HG03520 (cell line): ENCODE measurements around the gene PLD2.
"Not testable (repeated sequence)": the region's sequence is repeated elsewhere in the genome, so short reads cannot be mapped to it uniquely, and the experiment has no call there.

Source experiments
- ATAC-seq: cut with Tn5 transposase; IDR thresholded peaks from one replicate; pipeline ENCODE4 v1.9.1; 2021; ENCODE audit warnings: mild to moderate bottlenecking, moderate library complexity; ENCODE audit not compliant: unreplicated experiment

The PLD2 gene

DNA sequence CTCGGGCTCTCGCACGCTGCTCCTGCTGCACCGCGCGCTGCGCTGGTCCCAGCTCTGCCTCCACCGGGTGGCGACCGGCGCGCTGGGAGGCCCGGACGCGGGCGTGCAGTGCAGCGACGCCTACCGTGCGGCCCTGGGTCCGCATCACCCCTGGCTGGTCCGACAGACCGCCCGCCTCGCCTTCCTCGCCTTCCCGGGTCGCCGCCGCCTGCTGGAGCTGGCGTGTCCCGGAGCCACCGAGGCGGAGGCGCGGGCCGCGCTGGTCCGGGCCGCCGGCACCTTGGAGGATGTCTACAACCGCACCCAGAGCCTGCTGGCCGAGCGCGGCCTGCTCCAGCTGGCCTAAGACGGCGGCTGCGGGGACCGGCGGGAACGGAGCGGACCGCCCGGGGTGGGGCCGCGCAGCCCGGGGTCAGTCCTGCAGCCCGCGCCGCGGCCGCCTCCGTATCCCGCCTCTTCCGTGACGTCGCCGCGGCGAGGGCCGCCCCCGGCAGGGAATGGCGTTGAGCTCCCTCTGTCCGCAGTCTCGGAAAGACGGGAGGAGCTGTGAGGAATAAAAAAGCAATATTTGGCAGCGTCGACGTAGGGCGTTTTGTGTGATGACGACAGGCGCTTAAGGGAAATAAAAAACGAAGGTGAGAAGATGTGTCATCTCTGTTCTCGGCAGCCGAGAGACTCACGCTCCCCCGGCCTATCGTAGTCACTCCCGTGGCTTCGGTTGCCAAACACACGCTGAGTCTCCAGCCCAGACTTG is 16.8 kb upstream of the PLD2 start:
- peak; percentile 85 for ATAC-seq

DNA sequence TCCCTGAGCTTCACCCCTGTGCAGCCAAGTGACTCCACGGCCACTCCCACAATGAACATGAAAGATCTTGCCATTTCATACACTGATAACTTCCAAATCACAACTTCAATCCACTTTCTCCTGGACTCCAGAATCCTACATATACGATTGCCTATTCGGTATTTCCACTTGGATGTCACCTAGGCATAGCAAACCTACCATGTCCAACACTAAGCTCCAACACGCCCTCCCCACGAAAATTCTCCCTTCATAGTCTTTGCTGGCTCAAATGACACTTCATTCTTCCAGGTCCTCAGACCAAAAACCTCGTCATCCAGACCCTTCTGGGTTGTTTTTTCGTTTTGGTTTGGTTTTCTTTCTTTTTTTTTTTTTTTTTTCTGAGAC is 16.3 kb upstream of the PLD2 start:
- no peak for ATAC-seq

DNA sequence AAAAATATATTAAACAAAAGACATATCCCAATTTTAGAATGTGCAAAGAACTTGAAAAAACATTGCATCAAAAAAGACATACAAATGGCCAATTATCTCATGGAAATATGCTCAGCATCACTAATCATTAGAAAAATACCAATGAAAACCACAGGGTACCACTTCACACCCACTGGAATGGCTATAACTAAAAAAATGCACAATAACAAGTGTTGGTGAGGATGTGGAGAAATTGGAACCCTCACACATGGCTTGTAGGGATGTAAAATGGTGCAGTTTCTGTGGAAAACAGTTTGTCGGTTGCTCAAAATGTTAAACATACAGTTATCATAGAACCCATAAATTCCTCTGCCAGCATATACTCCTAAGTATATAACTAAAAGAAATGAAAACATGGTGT is 11.8 kb upstream of the PLD2 start:
- no peak for ATAC-seq

DNA sequence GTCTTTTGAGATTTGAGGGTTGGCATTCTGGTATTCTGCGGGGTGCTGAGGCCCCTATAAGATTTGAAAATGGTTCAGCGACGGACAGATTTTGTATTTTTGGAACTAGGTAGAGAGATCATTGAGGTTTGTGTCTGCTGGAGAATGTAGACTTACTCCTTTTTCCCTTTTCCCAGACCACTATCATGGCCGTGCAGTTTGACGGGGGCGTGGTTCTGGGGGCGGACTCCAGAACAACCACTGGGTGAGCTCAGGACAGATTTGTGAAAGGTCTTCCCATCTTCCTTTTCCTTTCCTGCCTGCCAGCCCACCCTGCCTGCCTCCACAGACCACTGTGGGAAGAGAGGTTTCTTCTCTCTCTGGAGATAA is 10.4 kb upstream of the PLD2 start:
- ATAC-seq: no peak

DNA sequence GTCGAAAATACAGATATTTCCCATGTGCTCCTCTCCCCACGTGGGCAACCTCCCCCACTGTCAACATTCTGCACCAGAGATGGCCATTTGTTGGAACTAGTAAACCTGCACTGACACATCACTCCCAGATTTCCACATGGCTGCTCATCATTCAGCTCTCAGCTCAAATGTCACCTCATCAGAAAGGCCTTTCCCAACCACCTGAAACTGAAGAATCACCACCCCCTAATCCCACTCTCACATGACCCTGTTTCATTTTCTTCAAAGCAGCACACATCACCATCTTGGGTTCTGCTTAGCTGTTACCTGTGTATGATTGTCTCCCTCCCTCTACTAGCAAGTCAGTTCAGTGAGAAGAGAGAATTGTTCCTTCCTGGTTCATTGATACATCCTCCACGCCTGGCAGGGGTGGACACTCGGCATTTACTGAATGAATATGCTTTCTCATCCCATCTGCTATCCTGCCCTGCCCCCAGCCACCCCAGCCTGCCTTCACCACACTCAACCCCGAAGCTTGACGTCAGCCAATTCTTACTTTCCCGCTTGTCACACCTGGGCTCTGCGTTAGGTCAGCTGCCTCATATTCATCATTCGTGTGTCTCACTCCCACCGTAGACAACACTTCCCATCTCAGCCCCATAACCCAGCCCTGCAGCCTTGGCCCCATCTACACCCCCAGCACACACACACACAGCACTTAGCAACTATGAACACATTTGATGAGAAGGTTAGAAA is 6.3 kb upstream of the PLD2 start:
- ATAC-seq: no peak

DNA sequence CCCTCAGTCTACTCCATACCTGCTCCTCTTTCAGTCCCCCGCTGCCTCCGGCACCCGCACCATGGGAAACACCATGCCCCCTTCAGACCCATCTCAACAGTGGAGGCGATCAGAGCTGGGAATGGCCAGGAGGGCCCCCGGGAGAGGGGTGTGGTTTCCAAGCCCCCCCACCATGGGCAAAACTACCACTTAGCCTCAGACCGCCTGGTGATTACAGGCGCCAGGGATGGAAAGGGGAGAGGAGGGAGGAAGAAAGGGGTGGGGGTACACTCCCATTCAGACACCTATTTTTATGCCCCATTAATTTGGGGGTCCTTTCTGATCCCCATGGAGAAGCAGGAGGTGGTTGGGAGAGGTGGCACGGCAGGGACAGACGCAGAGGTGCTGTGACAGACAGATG is 4.7 kb upstream of the PLD2 start, which contains the start of gene C17orf114:
Gene C17orf114 (minus strand): TSS at position 101 of the 400 bp plus-strand sequence.
- no peak for ATAC-seq

DNA sequence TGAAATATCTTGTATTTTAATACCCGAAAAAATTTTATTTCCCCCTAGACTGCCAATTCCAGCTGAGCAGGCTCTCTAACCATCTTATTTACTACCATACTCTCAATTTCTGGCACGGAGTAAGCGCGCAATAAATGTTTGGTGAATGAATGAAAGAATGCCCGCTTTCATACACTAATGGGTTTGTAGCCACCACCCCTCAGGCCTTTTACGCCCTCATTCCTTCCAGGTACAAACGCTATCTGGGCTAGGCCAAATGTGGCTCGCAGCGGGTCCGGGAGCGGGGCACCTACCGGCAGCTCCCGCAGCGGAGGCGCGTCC is 536 bp upstream of the PLD2 start:
- ATAC-seq: no peak

DNA sequence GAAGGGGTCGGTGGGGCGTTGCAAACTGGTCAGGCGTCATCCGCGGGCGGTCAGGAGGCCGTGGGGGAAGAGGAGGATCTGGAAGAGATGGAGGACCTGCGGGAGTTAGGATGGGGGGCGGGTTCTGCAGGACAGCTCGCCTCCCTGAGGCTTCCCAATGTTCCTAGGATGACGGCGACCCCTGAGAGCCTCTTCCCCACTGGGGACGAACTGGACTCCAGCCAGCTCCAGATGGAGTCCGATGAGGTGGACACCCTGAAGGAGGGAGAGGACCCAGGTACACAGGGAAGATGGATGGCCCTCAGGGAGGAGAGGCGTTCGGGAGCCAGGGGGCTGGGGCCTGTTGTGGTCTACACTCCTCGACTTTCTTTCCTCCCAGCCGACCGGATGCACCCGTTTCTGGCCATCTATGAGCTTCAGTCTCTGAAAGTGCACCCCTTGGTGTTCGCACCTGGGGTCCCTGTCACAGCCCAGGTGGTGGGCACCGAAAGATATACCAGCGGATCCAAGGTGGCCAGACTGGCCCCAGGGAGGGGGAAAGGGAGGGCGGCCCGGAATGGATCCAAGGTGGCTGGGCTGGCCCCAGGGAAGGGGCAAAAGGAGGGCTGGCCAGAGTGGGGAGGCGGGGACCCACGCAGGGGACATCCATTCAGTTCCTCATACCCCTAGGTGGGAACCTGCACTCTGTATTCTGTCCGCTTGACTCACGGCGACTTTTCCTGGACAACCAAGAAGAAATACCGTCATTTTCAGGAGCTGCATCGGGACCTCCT is 839 bp downstream of the PLD2 start:
- no peak for ATAC-seq

DNA sequence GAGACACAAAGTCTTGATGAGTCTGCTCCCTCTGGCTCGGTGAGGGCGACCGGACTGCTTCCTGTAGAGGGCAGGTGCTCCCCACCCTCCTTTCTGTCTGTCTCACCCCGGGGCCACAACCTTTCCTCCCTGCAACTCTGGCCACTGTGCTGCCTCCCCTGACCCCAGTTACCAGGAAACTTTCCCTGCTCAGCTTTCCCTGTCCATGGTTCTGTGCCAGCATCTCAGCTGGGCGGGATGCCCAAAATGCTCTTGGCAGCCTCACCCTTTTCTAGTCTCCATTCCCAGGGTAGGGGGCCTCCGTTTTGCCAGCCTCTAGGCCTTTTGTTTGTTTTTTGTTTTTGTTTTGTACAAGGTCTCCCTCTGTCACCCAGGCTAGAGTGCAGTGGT is 1.4 kb downstream of the PLD2 start:
- no peak for ATAC-seq

DNA sequence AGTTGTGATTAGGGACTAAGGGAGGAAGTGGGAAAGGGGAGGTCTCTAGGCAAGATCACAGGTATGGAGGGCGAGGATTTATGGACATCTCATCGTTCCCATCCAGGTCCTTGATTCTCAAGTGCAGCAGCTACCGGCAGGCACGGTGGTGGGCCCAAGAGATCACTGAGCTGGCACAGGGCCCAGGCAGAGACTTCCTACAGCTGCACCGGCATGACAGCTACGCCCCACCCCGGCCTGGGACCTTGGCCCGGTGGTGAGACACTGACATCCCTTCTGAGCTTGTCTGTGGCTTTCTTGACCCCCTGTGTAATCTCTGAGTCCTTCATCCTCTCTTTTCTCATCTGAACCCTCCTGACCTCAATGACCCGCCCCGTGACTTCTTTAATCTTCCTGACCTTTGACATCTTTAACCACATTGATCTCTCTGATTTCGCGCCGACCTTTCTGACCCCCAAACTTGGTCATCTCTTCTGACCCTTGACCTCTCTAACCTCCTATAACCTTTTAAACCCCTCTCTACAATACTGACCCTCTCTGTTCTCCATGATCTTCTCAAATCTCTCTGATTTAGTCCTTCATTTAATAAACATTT is 3.8 kb downstream of the PLD2 start:
- no peak for ATAC-seq

DNA sequence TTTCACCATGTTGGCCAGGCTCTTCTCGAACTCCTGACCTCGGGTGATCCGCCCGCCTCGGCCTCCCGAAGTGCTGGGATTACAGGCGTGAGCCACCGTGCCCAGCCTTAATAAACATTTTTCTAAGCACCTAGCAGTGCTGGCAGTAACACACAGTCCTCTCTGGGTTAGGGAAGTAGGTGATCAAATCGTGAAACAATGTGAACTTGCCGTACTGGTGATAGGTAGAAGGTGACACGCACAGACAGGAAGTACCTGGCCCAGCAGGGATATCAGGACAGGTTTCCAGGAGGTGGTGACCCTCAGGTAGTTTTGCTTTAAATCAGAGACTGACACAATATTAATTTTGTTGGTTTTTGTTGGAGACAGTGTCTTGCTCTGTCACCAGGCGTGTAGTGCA is 4.5 kb downstream of the PLD2 start:
- no peak for ATAC-seq

DNA sequence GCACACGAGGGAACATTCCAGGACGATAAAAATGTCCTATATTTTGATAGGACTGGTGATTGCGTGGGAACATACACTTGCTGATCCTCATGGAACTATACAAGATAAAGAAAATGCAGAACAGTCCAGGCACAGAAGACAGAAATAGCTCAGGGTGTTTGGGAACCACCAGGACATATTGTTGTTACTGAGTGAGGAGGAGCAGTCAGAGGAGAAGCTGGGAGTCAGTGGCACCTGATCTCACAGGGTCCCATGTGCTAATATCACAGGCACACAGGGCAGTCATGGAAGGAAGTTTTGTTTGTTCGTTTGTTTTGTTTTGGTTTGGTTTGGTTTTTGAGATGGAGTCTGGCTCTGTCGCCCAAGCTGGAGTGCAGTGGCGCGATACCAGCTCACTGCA is 5.7 kb downstream of the PLD2 start:
- no peak for ATAC-seq

DNA sequence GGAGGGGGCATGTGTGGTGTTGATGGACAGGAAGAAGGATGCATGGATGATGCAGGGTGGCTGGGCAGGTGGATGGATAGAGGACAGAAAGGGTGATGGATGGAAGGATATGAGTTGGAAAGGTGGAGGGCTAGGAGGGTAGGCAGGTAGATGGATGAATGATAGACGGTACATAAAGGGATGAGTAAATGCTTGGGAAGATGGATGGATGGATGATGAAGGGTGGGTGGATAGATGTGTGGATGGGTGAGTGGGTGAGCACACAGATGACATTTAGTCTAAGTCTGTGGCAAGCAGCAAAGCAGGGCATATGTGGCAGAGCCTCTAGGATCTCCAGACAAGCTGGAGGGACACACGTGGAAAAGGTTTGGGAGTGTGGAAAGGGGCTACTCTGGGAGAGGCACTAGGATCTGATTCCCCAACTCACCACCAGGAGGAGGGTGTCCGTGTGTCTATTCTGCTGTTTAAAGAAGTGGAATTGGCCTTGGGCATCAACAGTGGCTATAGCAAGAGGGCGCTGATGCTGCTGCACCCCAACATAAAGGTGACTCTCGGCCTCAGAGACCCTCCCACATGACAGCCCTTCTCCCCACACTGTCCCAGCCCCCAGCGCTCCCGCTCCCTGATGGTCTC is 8.2 kb downstream of the PLD2 start:
- no peak for ATAC-seq

DNA sequence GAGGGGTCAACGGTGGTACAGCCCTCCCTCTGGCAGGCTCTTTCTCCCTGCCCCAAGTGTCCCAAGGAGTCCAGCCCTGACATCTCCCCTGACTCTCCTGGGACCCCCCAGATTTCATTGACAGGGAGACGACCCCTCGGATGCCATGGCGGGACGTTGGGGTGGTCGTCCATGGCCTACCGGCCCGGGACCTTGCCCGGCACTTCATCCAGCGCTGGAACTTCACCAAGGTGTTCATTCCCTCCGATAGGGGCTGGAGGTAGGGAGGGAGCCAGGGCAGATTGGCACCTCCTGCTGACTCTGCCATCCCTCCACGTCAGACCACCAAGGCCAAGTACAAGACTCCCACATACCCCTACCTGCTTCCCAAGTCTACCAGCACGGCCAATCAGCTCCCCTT is 9.9 kb downstream of the PLD2 start:
- ATAC-seq: no peak

DNA sequence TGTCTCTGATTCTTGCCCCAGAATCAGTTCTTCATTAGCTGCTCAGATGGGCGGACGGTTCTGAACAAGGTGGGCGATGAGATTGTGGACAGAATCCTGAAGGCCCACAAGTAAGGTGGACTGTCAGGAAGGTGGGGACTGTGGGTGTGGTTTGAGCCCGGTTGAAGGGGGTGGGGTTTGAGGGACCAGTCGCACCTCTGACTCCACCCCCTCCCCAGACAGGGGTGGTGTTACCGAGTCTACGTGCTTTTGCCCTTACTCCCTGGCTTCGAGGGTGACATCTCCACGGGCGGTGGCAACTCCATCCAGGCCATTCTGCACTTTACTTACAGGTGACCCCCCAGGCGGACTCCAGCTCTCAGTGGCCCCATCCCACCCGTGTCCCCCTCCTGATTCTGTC is 11.3 kb downstream of the PLD2 start:
- ATAC-seq: no peak

DNA sequence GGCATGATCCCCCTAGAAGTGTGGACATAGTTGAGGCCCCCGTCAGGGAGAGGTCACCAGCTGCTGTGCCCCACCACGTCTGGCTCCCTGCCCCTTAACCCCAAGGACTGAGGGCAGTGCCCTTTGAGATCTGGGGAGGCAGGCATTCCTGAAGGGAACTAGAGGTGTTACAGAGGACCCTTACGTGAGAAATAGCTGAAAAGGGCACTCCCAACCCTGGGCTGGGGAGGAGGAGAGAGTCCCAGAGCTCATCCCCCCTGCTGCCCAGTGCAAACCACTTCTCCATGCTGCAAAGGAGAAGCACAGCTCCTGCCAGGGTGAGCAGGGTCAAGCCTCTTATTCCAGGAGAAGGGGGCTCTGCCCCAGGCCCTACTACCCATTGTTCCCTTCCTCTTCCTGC is 15.9 kb downstream of the PLD2 start:
- ATAC-seq: no peak

DNA sequence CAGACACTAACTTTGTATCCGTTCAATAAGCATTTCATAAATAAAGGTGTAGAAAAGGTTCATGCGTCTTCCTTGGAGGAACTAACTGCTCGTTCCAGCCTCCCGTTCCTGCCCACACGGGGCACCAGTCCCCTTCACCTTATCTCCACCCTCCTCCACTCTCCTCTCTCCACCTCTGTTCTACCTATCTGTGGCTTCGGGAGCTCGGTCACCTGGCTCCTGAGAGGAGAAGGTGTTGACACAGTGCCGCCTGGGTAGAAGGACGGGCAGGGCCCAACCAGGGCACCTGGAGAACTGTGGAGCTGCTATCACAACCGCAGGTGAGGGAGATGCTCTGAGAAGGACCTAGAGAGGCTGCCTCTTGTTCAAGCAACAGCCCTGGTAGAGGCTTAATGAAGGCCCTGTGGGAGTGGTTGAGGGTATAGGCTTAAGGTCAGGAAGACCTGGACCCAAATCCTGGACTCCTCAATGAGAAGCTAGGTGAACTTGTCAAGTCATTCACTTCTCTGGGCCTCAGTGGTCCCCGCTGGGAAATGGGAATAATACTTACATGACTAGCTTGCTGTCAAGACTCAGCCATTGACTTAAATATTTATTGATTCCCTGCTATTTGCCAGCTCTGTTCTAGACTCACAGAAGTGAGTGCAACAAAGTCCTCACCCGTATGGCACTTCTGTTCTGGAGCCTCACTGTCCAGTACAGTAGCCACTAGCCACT is 16.6 kb downstream of the PLD2 start:
- ATAC-seq: no peak

DNA sequence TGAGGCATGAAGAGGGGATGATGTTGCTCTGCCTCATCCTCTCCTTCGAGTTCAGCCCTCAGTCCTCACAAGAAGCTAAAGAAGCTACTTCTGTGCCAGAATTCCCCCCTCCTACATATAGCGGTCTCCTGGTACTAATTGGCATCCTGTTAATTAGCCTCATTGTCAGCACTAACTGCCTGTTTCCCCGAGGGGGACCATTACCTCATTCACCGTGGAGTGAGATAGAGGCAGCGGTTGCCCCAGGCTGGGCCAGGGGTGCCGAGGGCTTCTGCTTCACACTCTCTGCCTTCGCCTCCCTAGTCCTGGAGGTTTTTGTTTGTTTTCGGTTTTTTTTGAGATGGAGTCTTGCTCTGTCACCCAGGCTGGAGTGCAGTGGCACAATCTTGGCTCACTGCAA is 20.4 kb downstream of the PLD2 start:
- no peak for ATAC-seq

DNA sequence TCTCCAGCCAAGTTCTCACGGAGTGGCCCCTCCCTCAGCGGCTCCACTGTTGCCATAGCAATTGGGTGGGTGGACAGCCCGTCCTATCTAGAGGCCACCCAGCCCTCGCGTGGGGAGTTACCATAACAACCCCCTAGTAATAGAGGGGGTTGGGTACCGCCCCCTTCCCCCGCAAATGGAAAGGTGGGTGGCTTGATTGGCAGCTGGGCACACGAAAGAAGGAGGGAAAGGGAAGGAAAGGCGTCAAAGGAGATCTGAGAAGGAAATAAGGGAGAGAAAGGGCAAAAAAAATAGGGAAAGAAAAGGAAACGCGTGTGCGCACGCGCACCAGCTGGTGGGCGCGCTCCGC is 25.9 kb downstream of the PLD2 start:
- ATAC-seq: not testable (repeated sequence)

DNA sequence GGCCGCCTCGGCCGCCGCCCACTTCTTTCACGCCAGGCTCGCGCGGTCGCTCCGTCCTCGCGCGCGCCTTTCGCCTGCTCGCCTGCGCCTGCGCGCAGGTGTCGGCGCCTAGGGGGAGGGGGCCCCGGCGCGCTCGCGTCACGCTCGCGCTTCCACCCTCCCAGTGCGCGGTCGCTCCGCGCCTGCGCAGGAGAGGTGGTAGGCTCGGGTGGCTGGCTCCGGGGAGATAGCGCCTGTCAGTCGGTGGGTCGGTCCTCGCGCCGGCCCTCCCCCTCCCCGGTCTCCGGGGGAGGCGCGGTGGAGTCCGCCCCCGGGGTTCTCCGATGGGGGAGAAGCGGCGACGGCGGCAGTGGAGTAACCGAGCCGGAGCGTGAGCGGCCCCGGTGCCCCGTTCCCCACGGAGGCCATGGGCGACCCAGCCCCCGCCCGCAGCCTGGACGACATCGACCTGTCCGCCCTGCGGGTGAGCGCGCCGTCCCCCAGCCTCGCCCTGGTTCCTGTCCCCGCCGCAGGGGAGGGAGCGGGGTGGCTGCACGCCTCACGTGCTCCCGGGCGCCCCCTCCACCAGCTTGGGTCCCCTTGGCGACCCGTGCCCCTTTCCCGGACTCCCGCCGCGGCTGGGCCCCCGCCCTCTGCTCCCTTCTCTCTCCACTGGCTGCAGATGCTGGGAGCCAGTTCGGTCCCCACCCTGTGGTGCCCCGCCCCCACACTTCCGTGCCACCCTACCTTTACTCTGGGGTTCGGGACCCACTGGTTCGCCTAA is 26.4 kb downstream of the PLD2 start, which contains the start of gene MINK1:
Gene MINK1 (plus strand): TSS at position 163 of the 763 bp plus-strand sequence. CDS start 244 bp downstream, at position 407.
- peak; percentile 91 for ATAC-seq
